ENCODE measurements around the gene SCT. TPM values are rescaled to one million over a fixed set of nuclear protein-coding genes. Genes with fewer than 3 reads are reported as not detected.

The SCT gene
- total RNA-seq, 6 donors from 2014 or later = 0.72 TPM; not detected in 5

- no peak for TF ChIP-seq EP300 (IDR thresholded peaks at IDR 0.05)
- TF ChIP-seq CTCF (IDR thresholded peaks at IDR 0.05) = peak; percentile 55 to 87 (median 76)
- no peak for TF ChIP-seq POLR2AphosphoS5 (IDR thresholded peaks at IDR 0.05)
- no peak for TF ChIP-seq POLR2A (IDR thresholded peaks at IDR 0.05)
- WGBS, 2 donors = 53 to 63% methylated on average over 15 of the region's 15 CpGs
- ATAC-seq (ENCODE audit: low FRiP score in 2 of 2) = peak; percentile 81 to 84
- Histone ChIP-seq H3K4me1 (no peaks in the 10 kb centered on the region), H3K36me3 (peaks cover 0 to 48% (median 27%) of the 10 kb centered on the region in 4 donors), H3K4me3 (no peak overlapping the region), H3K27ac (no peak overlapping the region), H3K9me3 (no peaks in the 10 kb centered on the region), H3K27me3 (no peaks in the 10 kb centered on the region)
- peak in 1 of 2 donors; percentile 58 for DNase-seq
These were observed 35.8 kb upstream of the SCT start for GRCh38 chr11:662689-663274.

GRCh38 chr11:660681-661444 lies 33.9 kb upstream of the SCT start:
- H3K4me3 ChIP-seq = no peak overlapping the region
- no peak overlapping the region for H3K27ac ChIP-seq
- H3K36me3 ChIP-seq = peaks cover 0 to 52% (median 24%) of the 10 kb centered on the region in 4 donors
- TF ChIP-seq EP300 (IDR thresholded peaks at IDR 0.05) (no peak), CTCF (IDR thresholded peaks at IDR 0.05) (no peak), POLR2AphosphoS5 (IDR thresholded peaks at IDR 0.05) (no peak), POLR2A (IDR thresholded peaks at IDR 0.05) (no peak)
- H3K9me3 ChIP-seq = no peaks in the 10 kb centered on the region
- no peaks in the 10 kb centered on the region for H3K27me3 ChIP-seq
- no peaks in the 10 kb centered on the region for H3K4me1 ChIP-seq
- DNase-seq (no peak), ATAC-seq (ENCODE audit: low FRiP score in 2 of 2) (no peak)
- 89 to 97% methylated on average over 10 to 19 of the region's 19 CpGs for WGBS, 2 donors

GRCh38 chr11:660281-660680 lies 33.3 kb upstream of the SCT start:
- 85 to 93% methylated on average over 12 to 16 of the region's 19 CpGs for WGBS, 2 donors

GRCh38 chr11:659532-660085 lies 32.6 kb upstream of the SCT start:
- WGBS, 2 donors = 90 to 93% methylated on average over 13 to 15 of the region's 16 CpGs
- no peak for TF ChIP-seq POLR2AphosphoS5 (IDR thresholded peaks at IDR 0.05)
- no peak for TF ChIP-seq POLR2A (IDR thresholded peaks at IDR 0.05)
- TF ChIP-seq EP300 (IDR thresholded peaks at IDR 0.05) = no peak
- no peak for TF ChIP-seq CTCF (IDR thresholded peaks at IDR 0.05)
- DNase-seq (no peak), ATAC-seq (ENCODE audit: low FRiP score in 2 of 2) (no peak)
- H3K9me3 ChIP-seq = no peaks in the 10 kb centered on the region
- no peak overlapping the region for H3K27ac ChIP-seq
- H3K36me3 ChIP-seq = peaks cover 0 to 46% (median 22%) of the 10 kb centered on the region in 4 donors
- H3K4me1 ChIP-seq = peaks cover 0 to 5% (median 0%) of the 10 kb centered on the region in 4 donors
- H3K4me3 ChIP-seq = no peak overlapping the region
- no peaks in the 10 kb centered on the region for H3K27me3 ChIP-seq

More at GRCh38 chr11:660281-660680, 33.3 kb upstream of the SCT start:
- Histone ChIP-seq H3K27ac (no peak overlapping the region), H3K4me3 (no peak overlapping the region), H3K4me1 (peaks cover 0 to 2% (median 0%) of the 10 kb centered on the region in 4 donors), H3K9me3 (no peaks in the 10 kb centered on the region), H3K36me3 (peaks cover 0 to 46% (median 22%) of the 10 kb centered on the region in 4 donors), H3K27me3 (no peaks in the 10 kb centered on the region)
- ATAC-seq (ENCODE audit: low FRiP score in 2 of 2) (no peak), DNase-seq (no peak)
- TF ChIP-seq CTCF (IDR thresholded peaks at IDR 0.05) (no peak), POLR2A (IDR thresholded peaks at IDR 0.05) (no peak), EP300 (IDR thresholded peaks at IDR 0.05) (no peak), POLR2AphosphoS5 (IDR thresholded peaks at IDR 0.05) (no peak)

All from upper lobe of left lung (tissue), 6 donors.